ENCODE results near the gene NELL1.

NELL1 gene

DNA sequence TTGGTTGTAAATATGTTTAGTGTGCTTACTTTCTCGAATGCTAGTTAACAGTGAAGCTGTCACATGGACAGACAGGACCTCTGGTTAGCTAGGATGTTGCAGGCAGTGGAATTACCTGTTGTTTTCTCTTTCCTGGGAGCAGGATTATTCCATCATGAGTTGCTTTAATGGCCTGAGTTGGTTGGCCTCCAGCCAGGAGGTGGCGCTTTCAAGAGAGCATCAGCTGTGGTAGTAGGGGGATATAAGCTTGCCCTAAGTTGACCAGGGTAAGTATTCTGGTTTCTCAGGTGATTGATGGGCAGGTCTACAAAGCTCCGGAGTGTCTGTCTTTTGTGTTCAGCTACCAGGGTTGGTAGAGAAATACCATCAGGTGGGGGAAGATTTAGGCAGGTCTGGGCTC lies 43.5 kb downstream of the NELL1 start:
- Histone ChIP-seq H3K27me3 (ENCODE audit: control insufficient read depth in 1 of 2, insufficient read depth in 2 of 2, low read length in 2 of 2) (no peaks in the 10 kb centered on the region), H3K4me1 (ENCODE audit: control insufficient read depth in 1 of 2, insufficient read depth in 2 of 2, low read length in 2 of 2) (no peaks in the 10 kb centered on the region), H3K4me3 (ENCODE audit: low read depth in 1 of 2, low read length in 2 of 2) (no peak overlapping the region), H3K36me3 (ENCODE audit: control insufficient read depth in 1 of 2, insufficient read depth in 2 of 2, low read length in 2 of 2) (no peaks in the 10 kb centered on the region), H3K9me3 (ENCODE audit: control insufficient read depth in 1 of 2, low read length in 2 of 2) (no peaks in the 10 kb centered on the region), H3K9ac (ENCODE audit: low read depth in 1 of 2, low read length in 2 of 2) (no peak overlapping the region), H3K27ac (ENCODE audit: low read depth, low read length) (no peak overlapping the region)

DNA sequence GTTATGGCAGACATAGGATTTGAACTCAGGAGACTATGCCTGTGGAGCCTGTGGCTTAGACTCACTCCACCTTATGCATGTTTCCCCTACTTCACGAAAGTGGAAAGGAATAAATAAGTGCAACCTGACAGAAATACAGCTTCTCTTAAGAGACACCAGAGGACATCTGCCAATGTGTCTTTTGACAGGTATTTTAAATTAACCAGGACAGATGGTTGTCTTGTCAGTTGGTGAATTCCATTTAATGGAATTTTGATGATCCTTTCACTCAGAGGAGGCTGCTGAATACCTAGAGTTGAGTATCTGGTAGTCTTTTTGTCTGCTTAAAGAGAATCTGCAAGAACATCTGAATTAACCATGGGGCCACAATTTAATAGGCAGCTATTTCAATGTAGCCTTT lies 46.1 kb downstream of the NELL1 start:
- Histone ChIP-seq H3K4me3 (ENCODE audit: low read depth in 1 of 2, low read length in 2 of 2) (no peak overlapping the region), H3K27ac (ENCODE audit: low read depth, low read length) (no peak overlapping the region), H3K9ac (ENCODE audit: low read depth in 1 of 2, low read length in 2 of 2) (no peak overlapping the region), H3K4me1 (ENCODE audit: control insufficient read depth in 1 of 2, insufficient read depth in 2 of 2, low read length in 2 of 2) (no peaks in the 10 kb centered on the region), H3K36me3 (ENCODE audit: control insufficient read depth in 1 of 2, insufficient read depth in 2 of 2, low read length in 2 of 2) (no peaks in the 10 kb centered on the region), H3K27me3 (ENCODE audit: control insufficient read depth in 1 of 2, insufficient read depth in 2 of 2, low read length in 2 of 2) (no peaks in the 10 kb centered on the region), H3K9me3 (ENCODE audit: control insufficient read depth in 1 of 2, low read length in 2 of 2) (no peaks in the 10 kb centered on the region)

DNA sequence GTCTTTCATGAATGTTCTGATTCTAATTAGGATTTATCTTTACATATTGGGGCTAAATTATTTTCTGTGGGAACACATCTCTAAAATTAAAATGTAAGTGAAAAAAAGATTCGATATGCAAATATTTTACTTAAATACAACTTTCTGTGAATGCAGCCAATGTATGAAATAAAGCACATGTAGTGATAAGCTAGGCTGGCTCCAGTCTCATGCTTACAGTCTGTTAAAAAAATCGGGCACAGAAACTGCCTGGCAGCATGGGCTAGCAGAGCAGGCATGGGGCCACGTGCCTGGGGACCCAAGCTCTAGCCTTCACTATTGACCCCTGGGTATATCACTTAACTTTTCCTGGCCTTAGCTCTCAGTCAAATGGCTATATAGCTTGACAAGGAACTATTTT lies 46.5 kb downstream of the NELL1 start:
- H3K4me3 ChIP-seq (ENCODE audit: low read depth in 1 of 2, low read length in 2 of 2) = no peak overlapping the region
- H3K27me3 ChIP-seq (ENCODE audit: control insufficient read depth in 1 of 2, insufficient read depth in 2 of 2, low read length in 2 of 2) = no peaks in the 10 kb centered on the region
- no peaks in the 10 kb centered on the region for H3K4me1 ChIP-seq (ENCODE audit: control insufficient read depth in 1 of 2, insufficient read depth in 2 of 2, low read length in 2 of 2)
- H3K36me3 ChIP-seq (ENCODE audit: control insufficient read depth in 1 of 2, insufficient read depth in 2 of 2, low read length in 2 of 2) = no peaks in the 10 kb centered on the region
- no peaks in the 10 kb centered on the region for H3K9me3 ChIP-seq (ENCODE audit: control insufficient read depth in 1 of 2, low read length in 2 of 2)
- H3K27ac ChIP-seq (ENCODE audit: low read depth, low read length) = no peak overlapping the region
- no peak overlapping the region for H3K9ac ChIP-seq (ENCODE audit: low read depth in 1 of 2, low read length in 2 of 2)

DNA sequence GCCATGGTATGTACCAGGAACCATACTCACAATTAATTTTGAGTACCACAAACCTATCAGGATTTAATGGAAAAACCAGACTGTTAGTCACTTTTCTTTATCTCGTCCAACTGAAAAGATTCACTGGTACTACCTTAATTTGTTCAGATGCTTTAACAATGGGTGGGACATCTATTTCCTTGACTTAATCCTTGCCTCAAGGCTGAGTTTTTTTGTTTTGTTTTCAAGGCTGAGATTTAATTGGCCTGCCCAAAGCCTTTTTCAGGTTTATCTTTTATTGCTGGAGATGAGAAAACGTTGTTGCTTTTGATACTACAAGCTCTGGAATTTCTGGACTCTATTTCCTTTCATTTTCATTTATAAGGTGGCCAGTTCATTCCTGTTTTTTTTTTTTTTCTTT lies 50.4 kb downstream of the NELL1 start:
- Histone ChIP-seq H3K36me3 (ENCODE audit: control insufficient read depth in 1 of 2, insufficient read depth in 2 of 2, low read length in 2 of 2) (no peaks in the 10 kb centered on the region), H3K4me3 (ENCODE audit: low read depth in 1 of 2, low read length in 2 of 2) (no peak overlapping the region), H3K4me1 (ENCODE audit: control insufficient read depth in 1 of 2, insufficient read depth in 2 of 2, low read length in 2 of 2) (no peaks in the 10 kb centered on the region), H3K9me3 (ENCODE audit: control insufficient read depth in 1 of 2, low read length in 2 of 2) (no peaks in the 10 kb centered on the region), H3K27ac (ENCODE audit: low read depth, low read length) (no peak overlapping the region), H3K9ac (ENCODE audit: low read depth in 1 of 2, low read length in 2 of 2) (no peak overlapping the region), H3K27me3 (ENCODE audit: control insufficient read depth in 1 of 2, insufficient read depth in 2 of 2, low read length in 2 of 2) (no peaks in the 10 kb centered on the region)

DNA sequence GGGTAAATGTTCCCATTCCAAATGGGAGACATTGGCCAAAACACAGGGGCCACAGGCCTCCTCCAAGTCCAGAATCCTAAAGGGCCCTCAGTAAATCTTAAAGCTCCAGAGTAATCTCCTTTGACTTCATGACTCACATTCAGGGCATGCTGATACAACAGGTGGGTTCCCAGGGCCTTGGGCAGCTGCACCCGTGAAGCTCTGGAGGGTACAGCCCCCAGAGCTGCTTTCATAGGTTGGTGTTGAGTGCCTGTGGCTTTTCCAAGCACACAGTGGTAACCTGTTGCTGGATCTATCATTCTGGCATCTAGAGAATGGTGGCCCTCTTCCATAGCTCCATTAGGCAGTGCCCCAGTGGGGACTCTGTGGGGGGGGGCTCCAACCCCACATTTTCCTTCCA lies 54.0 kb downstream of the NELL1 start:
- Histone ChIP-seq H3K9ac (ENCODE audit: low read depth in 1 of 2, low read length in 2 of 2) (no peak overlapping the region), H3K27me3 (ENCODE audit: control insufficient read depth in 1 of 2, insufficient read depth in 2 of 2, low read length in 2 of 2) (no peaks in the 10 kb centered on the region), H3K4me1 (ENCODE audit: control insufficient read depth in 1 of 2, insufficient read depth in 2 of 2, low read length in 2 of 2) (no peaks in the 10 kb centered on the region), H3K27ac (ENCODE audit: low read depth, low read length) (no peak overlapping the region), H3K9me3 (ENCODE audit: control insufficient read depth in 1 of 2, low read length in 2 of 2) (peaks cover 2 to 4% of the 10 kb centered on the region in 2 donors), H3K36me3 (ENCODE audit: control insufficient read depth in 1 of 2, insufficient read depth in 2 of 2, low read length in 2 of 2) (no peaks in the 10 kb centered on the region), H3K4me3 (ENCODE audit: low read depth in 1 of 2, low read length in 2 of 2) (no peak overlapping the region)

DNA sequence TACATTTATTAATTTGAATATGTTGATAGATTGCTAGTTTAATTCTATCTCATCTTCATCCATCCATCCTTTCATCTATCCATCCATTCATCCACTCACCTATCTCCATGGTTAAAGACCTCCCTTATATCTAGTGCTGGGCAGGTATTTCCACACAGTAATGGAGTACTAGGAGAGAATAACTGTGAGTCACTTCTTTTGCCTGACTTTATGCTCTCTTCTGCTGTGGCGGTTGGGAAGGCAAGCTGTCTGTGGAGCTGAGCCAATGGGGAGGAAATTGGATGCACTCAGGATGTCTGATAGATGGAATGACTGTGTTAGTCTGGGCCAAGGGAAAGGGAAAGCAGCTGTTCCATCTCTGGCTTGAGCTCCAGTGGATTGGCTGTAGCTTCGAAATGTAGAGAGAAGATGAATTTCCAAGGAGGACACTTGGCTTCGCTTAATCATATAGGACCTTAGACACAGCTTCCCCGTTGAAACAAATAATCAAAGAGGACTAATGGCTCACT lies 60.3 kb downstream of the NELL1 start:
- Histone ChIP-seq H3K9ac (ENCODE audit: low read depth in 1 of 2, low read length in 2 of 2) (no peak overlapping the region), H3K4me3 (ENCODE audit: low read depth in 1 of 2, low read length in 2 of 2) (no peak overlapping the region), H3K9me3 (ENCODE audit: control insufficient read depth in 1 of 2, low read length in 2 of 2) (peaks cover 2 to 4% of the 10 kb centered on the region in 2 donors), H3K36me3 (ENCODE audit: control insufficient read depth in 1 of 2, insufficient read depth in 2 of 2, low read length in 2 of 2) (no peaks in the 10 kb centered on the region), H3K4me1 (ENCODE audit: control insufficient read depth in 1 of 2, insufficient read depth in 2 of 2, low read length in 2 of 2) (no peaks in the 10 kb centered on the region), H3K27ac (ENCODE audit: low read depth, low read length) (no peak overlapping the region), H3K27me3 (ENCODE audit: control insufficient read depth in 1 of 2, insufficient read depth in 2 of 2, low read length in 2 of 2) (no peaks in the 10 kb centered on the region)

DNA sequence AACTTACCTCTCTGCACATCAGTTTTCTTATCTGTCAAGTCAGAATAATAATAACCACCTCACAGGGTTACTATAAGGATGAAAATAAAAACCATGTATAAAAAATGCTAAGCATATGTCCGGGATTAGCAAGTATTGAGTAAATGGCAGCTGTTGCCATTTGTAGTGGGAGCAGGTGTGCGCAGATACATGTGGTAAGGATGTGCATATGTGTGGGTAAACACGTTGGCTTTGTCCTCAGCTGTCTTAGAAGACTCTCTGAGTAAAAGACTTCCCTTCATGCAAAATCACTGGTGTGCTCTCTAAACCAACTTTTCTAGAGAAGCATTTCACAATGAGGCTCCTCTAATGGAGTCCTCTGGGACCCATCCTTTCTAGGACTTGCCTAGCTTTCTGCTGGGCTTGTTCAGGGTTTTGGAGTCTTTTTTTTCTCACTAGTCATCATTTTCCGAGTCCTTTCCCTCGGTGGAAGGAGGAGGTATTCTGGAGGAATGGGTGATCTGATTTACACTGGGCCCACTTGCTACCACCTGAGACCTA lies 62.4 kb downstream of the NELL1 start:
- Histone ChIP-seq H3K27me3 (ENCODE audit: control insufficient read depth in 1 of 2, insufficient read depth in 2 of 2, low read length in 2 of 2) (no peaks in the 10 kb centered on the region), H3K9me3 (ENCODE audit: control insufficient read depth in 1 of 2, low read length in 2 of 2) (no peaks in the 10 kb centered on the region), H3K9ac (ENCODE audit: low read depth in 1 of 2, low read length in 2 of 2) (no peak overlapping the region), H3K36me3 (ENCODE audit: control insufficient read depth in 1 of 2, insufficient read depth in 2 of 2, low read length in 2 of 2) (no peaks in the 10 kb centered on the region), H3K4me3 (ENCODE audit: low read depth in 1 of 2, low read length in 2 of 2) (no peak overlapping the region), H3K27ac (ENCODE audit: low read depth, low read length) (no peak overlapping the region), H3K4me1 (ENCODE audit: control insufficient read depth in 1 of 2, insufficient read depth in 2 of 2, low read length in 2 of 2) (no peaks in the 10 kb centered on the region)

DNA sequence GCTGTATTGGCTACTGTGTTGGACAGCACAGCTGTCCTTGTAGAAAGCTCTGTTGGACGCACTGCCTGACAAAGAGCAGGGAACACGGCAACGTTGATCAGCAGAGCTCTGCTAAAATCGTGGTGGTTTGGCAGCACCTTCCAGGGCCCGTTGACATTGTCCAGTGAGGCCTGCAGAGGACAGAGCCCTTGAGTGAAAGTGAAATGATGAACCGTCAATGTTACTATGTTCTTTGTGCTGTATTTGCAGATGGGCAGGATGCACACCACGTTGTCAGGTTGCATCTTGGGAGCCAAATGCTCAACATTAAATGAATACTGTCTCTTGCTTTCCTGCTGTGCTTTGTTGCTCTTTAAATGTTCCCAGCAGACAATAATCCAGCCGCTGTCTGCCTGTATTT lies 69.7 kb downstream of the NELL1 start:
- Histone ChIP-seq H3K36me3 (ENCODE audit: control insufficient read depth in 1 of 2, insufficient read depth in 2 of 2, low read length in 2 of 2) (no peaks in the 10 kb centered on the region), H3K9me3 (ENCODE audit: control insufficient read depth in 1 of 2, low read length in 2 of 2) (no peaks in the 10 kb centered on the region), H3K27ac (ENCODE audit: low read depth, low read length) (no peak overlapping the region), H3K27me3 (ENCODE audit: control insufficient read depth in 1 of 2, insufficient read depth in 2 of 2, low read length in 2 of 2) (no peaks in the 10 kb centered on the region), H3K4me3 (ENCODE audit: low read depth in 1 of 2, low read length in 2 of 2) (no peak overlapping the region), H3K4me1 (ENCODE audit: control insufficient read depth in 1 of 2, insufficient read depth in 2 of 2, low read length in 2 of 2) (no peaks in the 10 kb centered on the region), H3K9ac (ENCODE audit: low read depth in 1 of 2, low read length in 2 of 2) (no peak overlapping the region)

DNA sequence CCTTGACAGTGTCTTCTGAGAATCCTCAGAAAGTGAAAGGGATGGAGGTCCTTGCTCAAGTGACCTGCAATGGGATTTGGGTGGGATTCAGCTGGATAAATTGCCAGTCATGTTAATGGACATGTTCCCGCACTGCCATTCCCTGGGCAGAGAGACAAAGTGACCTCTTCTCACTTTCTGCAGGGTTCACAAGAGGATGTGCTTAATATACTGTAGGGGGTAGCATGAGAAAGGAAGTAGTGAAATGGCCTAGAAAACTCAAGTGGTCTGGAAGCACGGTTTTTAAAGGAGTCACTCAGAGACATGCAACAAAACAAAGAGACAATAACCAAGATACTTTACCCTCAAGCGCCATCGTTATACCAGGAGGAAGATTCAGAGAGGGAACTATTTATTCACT lies 70.2 kb downstream of the NELL1 start:
- Histone ChIP-seq H3K4me1 (ENCODE audit: control insufficient read depth in 1 of 2, insufficient read depth in 2 of 2, low read length in 2 of 2) (no peaks in the 10 kb centered on the region), H3K9me3 (ENCODE audit: control insufficient read depth in 1 of 2, low read length in 2 of 2) (no peaks in the 10 kb centered on the region), H3K36me3 (ENCODE audit: control insufficient read depth in 1 of 2, insufficient read depth in 2 of 2, low read length in 2 of 2) (no peaks in the 10 kb centered on the region), H3K27ac (ENCODE audit: low read depth, low read length) (no peak overlapping the region), H3K9ac (ENCODE audit: low read depth in 1 of 2, low read length in 2 of 2) (no peak overlapping the region), H3K27me3 (ENCODE audit: control insufficient read depth in 1 of 2, insufficient read depth in 2 of 2, low read length in 2 of 2) (no peaks in the 10 kb centered on the region), H3K4me3 (ENCODE audit: low read depth in 1 of 2, low read length in 2 of 2) (no peak overlapping the region)

DNA sequence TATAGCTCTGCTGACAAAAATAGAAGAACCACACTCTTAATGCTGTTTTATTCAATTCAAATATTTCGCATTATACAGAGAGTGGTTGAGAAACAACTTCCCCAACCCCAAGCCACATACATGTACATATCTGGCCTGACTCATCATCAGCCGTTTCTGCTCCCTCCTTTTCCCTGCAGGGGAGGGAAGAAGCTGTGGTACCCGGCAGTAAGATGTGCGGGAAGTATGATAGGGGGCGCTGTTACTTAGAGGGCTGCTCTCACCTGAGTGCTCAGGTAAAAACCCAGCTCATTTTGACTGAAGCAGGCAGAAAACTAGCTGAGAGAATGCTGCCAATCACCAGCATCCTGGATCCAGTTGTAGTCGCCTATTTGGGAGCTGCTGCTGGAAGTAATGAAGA lies 85.5 kb downstream of the NELL1 start:
- H3K4me3 ChIP-seq (ENCODE audit: low read depth in 1 of 2, low read length in 2 of 2) = no peak overlapping the region
- H3K36me3 ChIP-seq (ENCODE audit: control insufficient read depth in 1 of 2, insufficient read depth in 2 of 2, low read length in 2 of 2) = no peaks in the 10 kb centered on the region
- no peak overlapping the region for H3K9ac ChIP-seq (ENCODE audit: low read depth in 1 of 2, low read length in 2 of 2)
- H3K4me1 ChIP-seq (ENCODE audit: control insufficient read depth in 1 of 2, insufficient read depth in 2 of 2, low read length in 2 of 2) = no peaks in the 10 kb centered on the region
- no peaks in the 10 kb centered on the region for H3K9me3 ChIP-seq (ENCODE audit: control insufficient read depth in 1 of 2, low read length in 2 of 2)
- H3K27me3 ChIP-seq (ENCODE audit: control insufficient read depth in 1 of 2, insufficient read depth in 2 of 2, low read length in 2 of 2) = no peaks in the 10 kb centered on the region
- H3K27ac ChIP-seq (ENCODE audit: low read depth, low read length) = no peak overlapping the region

DNA sequence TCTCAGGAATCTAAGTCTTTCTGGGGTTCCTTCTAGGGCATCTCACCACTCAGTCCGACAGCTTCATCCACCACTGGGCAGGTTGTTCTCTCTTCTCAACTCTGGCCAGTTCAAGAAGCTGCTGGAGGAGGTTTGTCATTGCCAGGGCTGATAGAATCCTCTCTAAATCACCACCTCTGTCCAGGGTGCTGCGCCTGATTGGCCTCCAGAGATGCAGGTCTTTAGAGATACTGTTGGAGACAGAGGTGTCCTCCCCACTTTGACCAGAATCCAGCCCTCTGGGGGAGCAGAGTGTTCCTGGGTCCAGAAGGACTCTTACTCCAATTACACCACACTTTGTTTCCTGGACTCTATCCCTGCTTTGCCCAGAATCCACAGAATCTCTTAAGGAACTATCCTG lies 90.2 kb downstream of the NELL1 start:
- no peaks in the 10 kb centered on the region for H3K27me3 ChIP-seq (ENCODE audit: control insufficient read depth in 1 of 2, insufficient read depth in 2 of 2, low read length in 2 of 2)
- no peak overlapping the region for H3K27ac ChIP-seq (ENCODE audit: low read depth, low read length)
- no peak overlapping the region for H3K9ac ChIP-seq (ENCODE audit: low read depth in 1 of 2, low read length in 2 of 2)
- no peaks in the 10 kb centered on the region for H3K36me3 ChIP-seq (ENCODE audit: control insufficient read depth in 1 of 2, insufficient read depth in 2 of 2, low read length in 2 of 2)
- H3K9me3 ChIP-seq (ENCODE audit: control insufficient read depth in 1 of 2, low read length in 2 of 2) = no peaks in the 10 kb centered on the region
- H3K4me1 ChIP-seq (ENCODE audit: control insufficient read depth in 1 of 2, insufficient read depth in 2 of 2, low read length in 2 of 2) = no peaks in the 10 kb centered on the region
- no peak overlapping the region for H3K4me3 ChIP-seq (ENCODE audit: low read depth in 1 of 2, low read length in 2 of 2)

Measured in duodenal mucosa (tissue), 2 donors.